ENCODE results near the gene ACAP3.

ACAP3 gene

DNA sequence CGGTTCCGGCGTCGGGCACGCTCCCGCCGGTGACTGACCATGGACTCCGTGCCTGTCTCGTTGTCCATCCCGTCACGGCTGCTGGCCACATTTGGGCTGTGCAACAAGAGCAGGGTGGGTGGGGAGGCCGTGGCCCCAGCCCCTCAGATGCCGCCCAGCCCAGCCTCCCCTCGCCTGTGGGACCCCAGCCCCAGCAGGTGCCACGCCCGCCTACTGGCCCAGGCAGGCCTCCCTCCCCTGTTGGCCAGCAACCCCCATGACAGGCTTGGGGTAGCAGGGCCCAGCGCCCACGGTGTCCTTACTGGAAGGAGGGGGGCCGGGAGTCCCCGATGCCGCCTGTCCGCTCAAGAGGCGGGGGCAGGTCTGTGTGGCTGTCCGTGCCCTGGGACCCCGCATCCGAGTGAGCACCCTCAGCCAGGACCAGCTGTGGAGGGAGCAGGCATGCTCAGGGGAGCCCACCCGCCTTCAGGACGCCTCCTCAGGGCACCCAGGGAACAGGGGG lies 34.4 kb upstream of the ACAP3 start:
- TF ChIP-seq, protein P1, sequence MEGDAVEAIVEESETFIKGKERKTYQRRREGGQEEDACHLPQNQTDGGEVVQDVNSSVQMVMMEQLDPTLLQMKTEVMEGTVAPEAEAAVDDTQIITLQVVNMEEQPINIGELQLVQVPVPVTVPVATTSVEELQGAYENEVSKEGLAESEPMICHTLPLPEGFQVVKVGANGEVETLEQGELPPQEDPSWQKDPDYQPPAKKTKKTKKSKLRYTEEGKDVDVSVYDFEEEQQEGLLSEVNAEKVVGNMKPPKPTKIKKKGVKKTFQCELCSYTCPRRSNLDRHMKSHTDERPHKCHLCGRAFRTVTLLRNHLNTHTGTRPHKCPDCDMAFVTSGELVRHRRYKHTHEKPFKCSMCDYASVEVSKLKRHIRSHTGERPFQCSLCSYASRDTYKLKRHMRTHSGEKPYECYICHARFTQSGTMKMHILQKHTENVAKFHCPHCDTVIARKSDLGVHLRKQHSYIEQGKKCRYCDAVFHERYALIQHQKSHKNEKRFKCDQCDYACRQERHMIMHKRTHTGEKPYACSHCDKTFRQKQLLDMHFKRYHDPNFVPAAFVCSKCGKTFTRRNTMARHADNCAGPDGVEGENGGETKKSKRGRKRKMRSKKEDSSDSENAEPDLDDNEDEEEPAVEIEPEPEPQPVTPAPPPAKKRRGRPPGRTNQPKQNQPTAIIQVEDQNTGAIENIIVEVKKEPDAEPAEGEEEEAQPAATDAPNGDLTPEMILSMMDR (IDR thresholded peaks at IDR 0.05; ENCODE audit: low read depth, low read length, poor library complexity, severe bottlenecking), result no peak
- no peak for TF ChIP-seq EZH2phosphoT487 (IDR thresholded peaks at IDR 0.05; ENCODE audit: borderline replicate concordance, low read length)
- no peak overlapping the region for H3K4me2 ChIP-seq (ENCODE audit: low read length)
- peaks cover 38% of the 10 kb centered on the region for H3K79me2 ChIP-seq (ENCODE audit: control insufficient read depth, low read length)

GRCh38 chr1:1341549-1342021 lies 33.9 kb upstream of the ACAP3 start:
- Histone ChIP-seq H3K9me2 (replicated peaks; ENCODE audit: control insufficient read depth, low read length) (no peaks in the 10 kb centered on the region), H3K4me2 (ENCODE audit: low read length) (no peak overlapping the region), H3K79me2 (ENCODE audit: control insufficient read depth, low read length) (peaks cover 33% of the 10 kb centered on the region), H3K36me3 (ENCODE audit: control insufficient read depth, low read length) (peaks cover 29% of the 10 kb centered on the region), H3K27ac (ENCODE audit: low read depth, low read length) (no peak overlapping the region), H3K4me3 (ENCODE audit: low read length) (no peak overlapping the region), H3K27me3 (ENCODE audit: control insufficient read depth, low read length) (no peaks in the 10 kb centered on the region), H3F3A (ENCODE audit: control insufficient read depth, insufficient read depth) (no peaks in the 10 kb centered on the region), H3K4me1 (ENCODE audit: control insufficient read depth, low read length) (no peaks in the 10 kb centered on the region), H4K20me1 (ENCODE audit: control insufficient read depth, insufficient read depth, low read depth, low read length) (peaks cover 8% of the 10 kb centered on the region; the same call in 1 of the 2 replicates), H3K9me3 (ENCODE audit: control insufficient read depth, insufficient read depth, low read length) (peaks cover 5% of the 10 kb centered on the region; the same call in 1 of the 2 replicates)
- no peak for TF ChIP-seq EZH2phosphoT487 (IDR thresholded peaks at IDR 0.05; ENCODE audit: borderline replicate concordance, low read length)
- TF ChIP-seq, protein P1 (IDR thresholded peaks at IDR 0.05; ENCODE audit: low read depth, low read length, poor library complexity, severe bottlenecking), result no peak

More for the DNA sequence above, 34.4 kb upstream of the ACAP3 start:
- Histone ChIP-seq H3K36me3 (ENCODE audit: control insufficient read depth, low read length) (peaks cover 29% of the 10 kb centered on the region), H3K4me3 (ENCODE audit: low read length) (no peak overlapping the region), H3F3A (ENCODE audit: control insufficient read depth, insufficient read depth) (no peaks in the 10 kb centered on the region), H3K9me2 (replicated peaks; ENCODE audit: control insufficient read depth, low read length) (no peaks in the 10 kb centered on the region), H3K4me1 (ENCODE audit: control insufficient read depth, low read length) (no peaks in the 10 kb centered on the region), H3K9me3 (ENCODE audit: control insufficient read depth, insufficient read depth, low read length) (peaks cover 5% of the 10 kb centered on the region; the same call in 1 of the 2 replicates), H3K27ac (ENCODE audit: low read depth, low read length) (no peak overlapping the region), H4K20me1 (ENCODE audit: control insufficient read depth, insufficient read depth, low read depth, low read length) (peaks cover 8% of the 10 kb centered on the region; the same call in 1 of the 2 replicates), H3K27me3 (ENCODE audit: control insufficient read depth, low read length) (no peaks in the 10 kb centered on the region)

DNA sequence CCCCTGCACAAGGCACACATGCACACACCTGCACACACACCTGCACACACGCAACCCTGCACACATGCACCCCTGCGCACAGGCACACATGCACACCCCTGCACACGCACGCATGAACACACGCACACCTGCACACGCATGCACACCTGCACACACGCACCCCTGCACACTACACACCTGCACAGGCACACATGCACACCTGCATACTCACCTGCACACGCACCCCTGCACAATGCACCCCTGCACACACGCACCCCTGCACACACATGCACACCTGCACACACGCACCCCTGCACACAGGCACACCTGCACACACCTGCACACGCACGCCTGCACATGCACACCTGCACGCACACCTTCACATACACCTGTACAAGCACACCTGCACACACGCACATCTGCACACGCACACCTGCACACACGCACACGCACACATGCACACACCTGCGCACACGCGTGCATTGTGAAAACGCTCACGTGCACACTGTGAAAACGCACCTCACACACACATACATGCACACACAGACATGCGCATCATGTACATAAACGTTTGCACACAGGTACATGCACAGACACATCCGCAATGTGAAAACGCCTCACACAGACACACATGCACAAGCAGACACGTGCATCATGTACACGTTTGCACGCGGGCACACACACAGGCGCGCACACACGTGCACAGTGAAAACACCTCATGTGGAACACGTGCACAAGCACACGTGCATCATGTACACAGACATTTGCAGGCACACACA lies 33.2 kb upstream of the ACAP3 start:
- Histone ChIP-seq H3K9me3 (ENCODE audit: control insufficient read depth, insufficient read depth, low read length) (peaks cover 5% of the 10 kb centered on the region; the same call in 1 of the 2 replicates), H3K9me2 (replicated peaks; ENCODE audit: control insufficient read depth, low read length) (no peaks in the 10 kb centered on the region), H3K27me3 (ENCODE audit: control insufficient read depth, low read length) (no peaks in the 10 kb centered on the region), H3K4me1 (ENCODE audit: control insufficient read depth, low read length) (no peaks in the 10 kb centered on the region), H3F3A (ENCODE audit: control insufficient read depth, insufficient read depth) (no peaks in the 10 kb centered on the region), H3K4me3 (ENCODE audit: low read length) (no peak overlapping the region), H4K20me1 (ENCODE audit: control insufficient read depth, insufficient read depth, low read depth, low read length) (peaks cover 7% of the 10 kb centered on the region; the same call in 1 of the 2 replicates), H3K4me2 (ENCODE audit: low read length) (no peak overlapping the region), H3K27ac (ENCODE audit: low read depth, low read length) (no peak overlapping the region), H3K79me2 (ENCODE audit: control insufficient read depth, low read length) (peaks cover 27% of the 10 kb centered on the region), H3K36me3 (ENCODE audit: control insufficient read depth, low read length) (peaks cover 29% of the 10 kb centered on the region)
- TF ChIP-seq EZH2phosphoT487 (IDR thresholded peaks at IDR 0.05; ENCODE audit: borderline replicate concordance, low read length), result no peak
- TF ChIP-seq, protein P1 (IDR thresholded peaks at IDR 0.05; ENCODE audit: low read depth, low read length, poor library complexity, severe bottlenecking), result no peak

Measured in DOHH2 (cell line).